ENCODE measurements around the gene ZMAT3.

GRCh38 chr3:178987745-178988144 is 83.9 kb downstream of the ZMAT3 start:
- TF ChIP-seq CTCF (conservative IDR thresholded peaks at IDR 0.05) (no peak), ZFX (IDR thresholded peaks at IDR 0.05) (no peak)
